DOHH2 (cell line): ENCODE data around the gene HNRNPC.

Experiments
- CTCF ChIP-seq: fragments of 200-600 bp; sonication (generic); IDR thresholded peaks from one replicate; pipeline ENCODE4 v1.5.1; 2014; ENCODE audit warnings: antibody characterized with exemption, mild to moderate bottlenecking, low read depth, low read length; ENCODE audit not compliant: poor library complexity, severe bottlenecking
- EZH2phosphoT487 ChIP-seq: fragments of 200-600 bp; sonication (generic); IDR thresholded peaks from 2 replicates; pipeline ENCODE4 v1.6.1; 2017; ENCODE audit warnings: borderline replicate concordance, mild to moderate bottlenecking, antibody characterized with exemption, low read length, moderate library complexity, mixed read lengths

DNA sequence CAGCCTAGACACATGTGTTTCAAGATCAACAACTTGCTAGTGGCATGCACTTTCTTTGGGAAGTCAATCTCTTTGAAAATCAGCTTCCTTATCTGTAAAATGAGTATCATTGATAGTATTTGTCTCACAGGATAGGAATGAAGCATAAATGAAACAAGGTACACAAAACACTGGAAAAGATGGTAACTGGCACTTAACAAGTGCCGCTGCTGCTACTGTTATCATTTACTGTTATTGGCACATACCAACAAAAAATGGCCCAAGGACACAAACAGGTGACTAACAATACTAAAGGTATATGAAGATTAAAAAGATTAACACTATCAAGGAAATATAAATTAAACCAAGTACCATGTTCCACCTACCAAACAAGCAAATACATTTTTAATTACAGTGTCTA lies 20.9 kb downstream of the HNRNPC start:
- TF ChIP-seq CTCF (no peak), EZH2phosphoT487 (no peak)
